HCT116 (cell line): ENCODE measurements around the gene P2RX5. TPM values are rescaled to one million over a fixed set of nuclear protein-coding genes. Genes with fewer than 3 reads are reported as not detected.

ENCODE experiments used
- ATAC-seq: fragments of 200-7000 bp; cut with Tn5 transposase; 2 replicates; pipeline ENCODE4 v1.9.1; 2020; ENCODE audit warnings: mild to moderate bottlenecking, moderate library complexity
- BruUV-seq: library from RNA; stranded (reverse); fragments of 400-500 nt; replicated peaks from 2 replicates; lab custom pipeline; 2021; lab: Mats Ljungman, UMichigan
- CTCF ChIA-PET: fragments of 300-600 bp; sonication (Branson Sonifier 250); formaldehyde crosslinking; loops from one replicate; lab custom pipeline; 2021; ENCODE audit warnings: antibody characterized with exemption; lab: Charles Lee
- POLR2A ChIA-PET: fragments of 300-600, 350-600 bp; sonication (Branson Sonifier 250); formaldehyde crosslinking; loops from one replicate; lab custom pipeline; 2021; ENCODE audit warnings: antibody characterized with exemption; lab: Charles Lee
- RAD21 ChIA-PET, 2 experiments: fragments of 300-600 bp; sonication (Branson Sonifier 250); formaldehyde crosslinking; loops; one replicate each; lab custom pipeline; 2023; ENCODE audit warnings: low total read pairs in 2 of 2; ENCODE audit not compliant: uncharacterized antibody in 2 of 2, unreplicated experiment in 2 of 2, low non-redundant PET in 1 of 2; lab: Charles Lee
- DNase-seq: peaks from one replicate; pipeline ENCODE4 v3.0.0-alpha.2; 2010; ENCODE audit warnings: low read depth, low spot score
- H2AFZ ChIP-seq: fragments of 200-600 bp; shearing (Covaris generic), sonication (generic); 2 replicates; pipeline ENCODE4 v1.6.1; 2017; ENCODE audit warnings: low read depth, mixed run types, mixed read lengths, antibody characterized with exemption, low read length; ENCODE audit not compliant: poor library complexity, severe bottlenecking
- H3K27ac ChIP-seq: 2 replicates; pipeline ENCODE4 v1.5.1; 2012; ENCODE audit warnings: low read depth, low read length
- H3K27me3 ChIP-seq: fragments of 200-600 bp; sonication (generic); 2 replicates; pipeline ENCODE4 v1.6.1; 2016; ENCODE audit warnings: mixed run types, low read length, mixed read lengths; ENCODE audit not compliant: insufficient read depth
- H3K36me3 ChIP-seq, 2 experiments: fragments of 200-500 bp in 1 of 2; fragments of 200-600 bp in 1 of 2; sonication (Bioruptor generic) in 1 of 2; sonication (generic) in 1 of 2; 2 replicates each; pipeline versions ENCODE4 v1.5.1 to v1.6.1; 2014 to 2016; ENCODE audit warnings: low read length in 2 of 2, inconsistent platforms in 1 of 2, mixed read lengths in 1 of 2, mixed run types in 1 of 2; ENCODE audit not compliant: insufficient read depth in 2 of 2, control insufficient read depth in 1 of 2
- H3K4me1 ChIP-seq, 2 experiments: fragments of 200-600 bp in 1 of 2; sonication (generic) in 1 of 2; 2 replicates each; pipeline versions ENCODE4 v1.5.1 to v1.6.1; 2012 to 2017; ENCODE audit warnings: low read length in 2 of 2, inconsistent platforms in 1 of 2, mild to moderate bottlenecking in 1 of 2, mixed read lengths in 1 of 2, mixed run types in 1 of 2, moderate library complexity in 1 of 2; ENCODE audit not compliant: insufficient read depth in 2 of 2, control insufficient read depth in 1 of 2
- H3K4me2 ChIP-seq: fragments of 200-600 bp; sonication (generic); 2 replicates; pipeline ENCODE4 v1.6.1; 2017; ENCODE audit warnings: mixed run types, low read length, mixed read lengths
- H3K4me3 ChIP-seq, 2 experiments: fragments of 200-600 bp in 1 of 2; sonication (generic) in 1 of 2; replicated peaks in 1 of 2; 2 replicates each; pipeline ENCODE4 v1.5.1; 2011 to 2016; ENCODE audit warnings: low read length in 2 of 2, control low read depth in 1 of 2, low read depth in 1 of 2, mild to moderate bottlenecking in 1 of 2, mixed read lengths in 1 of 2, mixed run types in 1 of 2
- H3K79me2 ChIP-seq: fragments of 200-600 bp; sonication (generic); 2 replicates; pipeline ENCODE4 v1.6.1; 2017; ENCODE audit warnings: mild to moderate bottlenecking, mixed run types, low read length, moderate library complexity, mixed read lengths; ENCODE audit not compliant: insufficient read depth
- H3K9ac ChIP-seq: fragments of 200-600 bp; sonication (generic); 2 replicates; pipeline ENCODE4 v1.6.1; 2016; ENCODE audit warnings: low read length, mixed read lengths
- H3K9me2 ChIP-seq: fragments of 200-600 bp; sonication (generic), shearing (Covaris generic); 2 replicates; pipeline ENCODE4 v1.6.1; 2017; ENCODE audit warnings: mixed run types, mild to moderate bottlenecking, moderate library complexity; ENCODE audit not compliant: insufficient read depth
- H3K9me3 ChIP-seq, 2 experiments: fragments of 200-500 bp in 1 of 2; fragments of 200-600 bp in 1 of 2; sonication (Bioruptor generic) in 1 of 2; sonication (generic) in 1 of 2; 2 replicates each; pipeline ENCODE4 v1.6.1; 2014 to 2017; ENCODE audit warnings: low read length in 2 of 2, mixed read lengths in 2 of 2, inconsistent platforms in 1 of 2, low read depth in 1 of 2, mild to moderate bottlenecking in 1 of 2, mixed run types in 1 of 2, moderate library complexity in 1 of 2; ENCODE audit not compliant: control insufficient read depth in 1 of 2, insufficient read depth in 1 of 2
- H4K20me1 ChIP-seq: fragments of 200-600 bp; sonication (generic), shearing (Covaris generic); 2 replicates; pipeline ENCODE4 v1.6.1; 2017; ENCODE audit warnings: mixed run types, mild to moderate bottlenecking, moderate library complexity; ENCODE audit not compliant: insufficient read depth
- CBX3 ChIP-seq: IDR thresholded peaks from 2 replicates; pipeline ENCODE4 v1.6.1; 2012; ENCODE audit warnings: low read depth
- CEBPB ChIP-seq: IDR thresholded peaks from 2 replicates; pipeline ENCODE4 v1.6.1; 2012; ENCODE audit warnings: low read depth
- CTCF ChIP-seq, 3 experiments: fragments of 200-600 bp in 1 of 3; sonication (generic) in 1 of 3; IDR thresholded peaks in 2 of 3; conservative IDR thresholded peaks in 1 of 3; 2 replicates each; pipeline ENCODE4 v1.5.1; 2012 to 2017; ENCODE audit warnings: low read depth in 2 of 3, low read length in 2 of 3, antibody characterized with exemption in 1 of 3, borderline replicate concordance in 1 of 3, control low read depth in 1 of 3, mild to moderate bottlenecking in 1 of 3, mixed read lengths in 1 of 3, mixed run types in 1 of 3, moderate library complexity in 1 of 3; ENCODE audit not compliant: insufficient read depth in 1 of 3
- EGR1 ChIP-seq: IDR thresholded peaks from 2 replicates; pipeline ENCODE4 v1.6.1; 2012; ENCODE audit warnings: low read depth
- ELF1 ChIP-seq: IDR thresholded peaks from 2 replicates; pipeline ENCODE4 v1.6.1; 2012; ENCODE audit warnings: low read depth, borderline replicate concordance
- EZH2 ChIP-seq: fragments of 200-600 bp; sonication (generic); IDR thresholded peaks from 2 replicates; pipeline ENCODE4 v1.6.1; 2017; ENCODE audit warnings: antibody characterized with exemption, mixed run types
- EZH2phosphoT487 ChIP-seq: fragments of 200-600 bp; IDR thresholded peaks from 2 replicates; pipeline ENCODE4 v1.6.1; 2018; ENCODE audit warnings: antibody characterized with exemption, borderline replicate concordance
- FOSL1 ChIP-seq: IDR thresholded peaks from 2 replicates; pipeline ENCODE4 v1.6.1; 2012; ENCODE audit warnings: low read depth
- POLR2A ChIP-seq: IDR thresholded peaks from 2 replicates; pipeline ENCODE4 v1.7.0; 2011; ENCODE audit warnings: borderline replicate concordance; ENCODE audit not compliant: insufficient read depth, insufficient read length; ENCODE audit errors: extremely low read depth
- POLR2AphosphoS5 ChIP-seq: IDR thresholded peaks from 2 replicates; pipeline ENCODE4 v1.6.1; 2011; ENCODE audit warnings: mild to moderate bottlenecking, low read depth, low read length, moderate library complexity
- RAD21 ChIP-seq: IDR thresholded peaks from 2 replicates; pipeline ENCODE4 v1.6.1; 2012; ENCODE audit warnings: low read depth, mild to moderate bottlenecking
- REST ChIP-seq: IDR thresholded peaks from 2 replicates; pipeline ENCODE4 v1.6.1; 2012; ENCODE audit warnings: low read depth
- SP1 ChIP-seq: IDR thresholded peaks from 2 replicates; pipeline ENCODE4 v1.6.1; 2012; ENCODE audit warnings: low read depth
- SRF ChIP-seq: IDR thresholded peaks from 2 replicates; pipeline ENCODE4 v1.6.1; 2012; ENCODE audit warnings: low read depth
- TCF7L2 ChIP-seq: IDR thresholded peaks from 2 replicates; pipeline ENCODE4 v1.7.0; 2011; ENCODE audit warnings: borderline replicate concordance, inconsistent platforms; ENCODE audit not compliant: insufficient read depth, insufficient read length; ENCODE audit errors: extremely low read depth
- YY1 ChIP-seq: IDR thresholded peaks from 2 replicates; pipeline ENCODE4 v1.6.1; 2011; ENCODE audit warnings: low read length, low read depth, moderate library complexity, mild to moderate bottlenecking; ENCODE audit not compliant: insufficient replicate concordance; ENCODE audit errors: extremely low read depth
- ZNF274 ChIP-seq: fragments of 200-500 bp; sonication (Bioruptor generic); IDR thresholded peaks from 2 replicates; pipeline ENCODE4 v1.6.1; 2014; ENCODE audit warnings: mild to moderate bottlenecking, low read depth, low read length, inconsistent platforms
- intact Hi-C: fragments of 100-400 bp; cut with micrococcal nuclease; formaldehyde crosslinking; loops from 2 replicates; pipeline ENCODE4 v1.10.0; 2022
- total RNA-seq: library from RNA; stranded (reverse); gene quantifications from one replicate; pipeline ENCODE4 v1.2.1, GENCODE V29; 2021; ENCODE audit not compliant: unreplicated experiment
- TF ChIP-seq, protein P1 (sequence below): IDR thresholded peaks from 2 replicates; pipeline ENCODE4 v1.6.1; 2012
- TF ChIP-seq, protein P2 (sequence below): IDR thresholded peaks from 2 replicates; pipeline ENCODE4 v1.6.1; 2012

The P2RX5 gene
- total RNA-seq, 1 experiment from 2014 or later = 9.0 TPM

GRCh38 chr17:3672571-3672970 is 23.4 kb downstream of the P2RX5 start:
- intact Hi-C loops = no loop called here
- no peaks in the 10 kb centered on the region for H3K36me3 ChIP-seq
- RAD21 ChIA-PET = no interaction called here
- no peak overlapping the region for H2AFZ ChIP-seq
- no peak for ATAC-seq
- H4K20me1 ChIP-seq = no peaks in the 10 kb centered on the region; the same call in 1 of the 2 replicates
- H3K9me3 ChIP-seq = no peaks in the 10 kb centered on the region
- H3K27ac ChIP-seq = no peak overlapping the region
- DNase-seq = no peak
- no peak overlapping the region for H3K4me3 ChIP-seq
- peaks cover 24% of the 10 kb centered on the region for H3K79me2 ChIP-seq
- no peaks in the 10 kb centered on the region for H3K9me2 ChIP-seq
- POLR2A ChIA-PET = no interaction called here
- no TSS peak for BruUV-seq
- no peak for TF ChIP-seq ZNF274
- no peak for TF ChIP-seq FOSL1
- TF ChIP-seq REST = no peak
- TF ChIP-seq ELF1 = no peak
- TF ChIP-seq POLR2AphosphoS5 = no peak
- TF ChIP-seq SP1 = no peak
- no peak for TF ChIP-seq CBX3
- TF ChIP-seq TCF7L2 = no peak
- TF ChIP-seq CTCF (IDR thresholded peaks at IDR 0.05 in 2 of 3, conservative IDR thresholded peaks at IDR 0.05 in 1 of 3; ENCODE audit: borderline replicate concordance in 1 of 3, insufficient read depth in 1 of 3, low read depth in 2 of 3, low read length in 2 of 3) = no peak
- no peak for TF ChIP-seq EZH2phosphoT487
- no peak for TF ChIP-seq POLR2A
- no peak for TF ChIP-seq YY1
- no peak for TF ChIP-seq EGR1
- TF ChIP-seq, protein P1, sequence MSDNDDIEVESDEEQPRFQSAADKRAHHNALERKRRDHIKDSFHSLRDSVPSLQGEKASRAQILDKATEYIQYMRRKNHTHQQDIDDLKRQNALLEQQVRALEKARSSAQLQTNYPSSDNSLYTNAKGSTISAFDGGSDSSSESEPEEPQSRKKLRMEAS = no peak
- no peak for TF ChIP-seq RAD21
- no peak for TF ChIP-seq CEBPB
- TF ChIP-seq EZH2 = no peak
- TF ChIP-seq SRF = no peak
- TF ChIP-seq, protein P2, sequence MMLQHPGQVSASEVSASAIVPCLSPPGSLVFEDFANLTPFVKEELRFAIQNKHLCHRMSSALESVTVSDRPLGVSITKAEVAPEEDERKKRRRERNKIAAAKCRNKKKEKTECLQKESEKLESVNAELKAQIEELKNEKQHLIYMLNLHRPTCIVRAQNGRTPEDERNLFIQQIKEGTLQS = no peak
- no peaks in the 10 kb centered on the region for H3K27me3 ChIP-seq
- CTCF ChIA-PET = no interaction called here
- H3K4me2 ChIP-seq = no peak overlapping the region
- H3K4me1 ChIP-seq = peaks cover 3 to 8% of the 10 kb centered on the region in 2 experiments; a peak in 2 of 4 replicates
- H3K9ac ChIP-seq = no peak overlapping the region
